ENCODE measurements around the gene PKP3. TPM values are rescaled to one million over a fixed set of nuclear protein-coding genes. Genes with fewer than 3 reads are reported as not detected.

PKP3 gene
- total RNA-seq, 1 donor from 2014 or later: not detected

- DNase-seq (ENCODE audit: low spot score in 2 of 2): no peak
- Histone ChIP-seq H3K27me3 (no peaks in the 10 kb centered on the region), H3K4me1 (no peaks in the 10 kb centered on the region), H3K4me3 (no peak overlapping the region), H3K27ac (no peak overlapping the region), H3K36me3 (no peaks in the 10 kb centered on the region), H3K9me3 (no peaks in the 10 kb centered on the region)
- intact Hi-C loops (cut with DNase I): no loop called here
- no peak for TF ChIP-seq CTCF (IDR thresholded peaks at IDR 0.05)
Measured at GRCh38 chr11:380996-381395, 13.0 kb upstream of the PKP3 start.

- intact Hi-C loops (cut with DNase I): no loop called here
- H3K27me3 ChIP-seq: no peaks in the 10 kb centered on the region
- no peak for DNase-seq (ENCODE audit: low spot score in 2 of 2)
- no peaks in the 10 kb centered on the region for H3K36me3 ChIP-seq
- no peaks in the 10 kb centered on the region for H3K9me3 ChIP-seq
- no peaks in the 10 kb centered on the region for H3K4me1 ChIP-seq
- no peak overlapping the region for H3K4me3 ChIP-seq
- TF ChIP-seq CTCF (IDR thresholded peaks at IDR 0.05): no peak
- H3K27ac ChIP-seq: no peak overlapping the region
Measured at GRCh38 chr11:381501-382072, 12.4 kb upstream of the PKP3 start.

- Histone ChIP-seq H3K4me1 (no peaks in the 10 kb centered on the region), H3K27ac (no peak overlapping the region), H3K4me3 (no peak overlapping the region), H3K27me3 (no peaks in the 10 kb centered on the region), H3K9me3 (no peaks in the 10 kb centered on the region), H3K36me3 (no peaks in the 10 kb centered on the region)
- TF ChIP-seq CTCF (IDR thresholded peaks at IDR 0.05): no peak
- no peak for DNase-seq (ENCODE audit: low spot score in 2 of 2)
- intact Hi-C loops (cut with DNase I): no loop called here
Measured at GRCh38 chr11:382081-382629, 11.9 kb upstream of the PKP3 start.

DNA sequence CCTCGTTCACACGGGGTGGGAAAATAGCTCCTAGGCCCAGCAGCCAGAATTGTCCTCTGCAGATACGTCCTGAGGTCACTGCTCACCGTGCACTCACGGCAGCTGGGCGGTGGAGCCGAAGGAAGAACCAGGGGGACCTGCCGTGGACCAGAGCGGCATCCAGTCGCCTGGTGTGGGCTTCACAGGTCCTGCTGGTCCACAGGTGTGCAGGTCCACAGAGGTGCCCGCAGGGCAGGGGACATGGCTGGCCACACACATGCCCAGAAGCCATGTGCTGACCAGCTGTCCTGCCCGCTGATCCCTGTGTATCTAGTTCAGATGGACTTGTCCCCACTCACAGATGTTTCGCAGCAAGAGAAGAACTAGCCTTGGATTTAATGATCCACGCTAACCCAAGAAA is 10.6 kb upstream of the PKP3 start:
- DNase-seq (ENCODE audit: low spot score in 2 of 2): no peak
- intact Hi-C loops (cut with DNase I): no loop called here
- Histone ChIP-seq H3K9me3 (no peaks in the 10 kb centered on the region), H3K4me3 (no peak overlapping the region), H3K4me1 (no peaks in the 10 kb centered on the region), H3K36me3 (no peaks in the 10 kb centered on the region), H3K27me3 (no peaks in the 10 kb centered on the region), H3K27ac (no peak overlapping the region)
- TF ChIP-seq CTCF (IDR thresholded peaks at IDR 0.05): no peak

GRCh38 chr11:384511-384910 is 9.5 kb upstream of the PKP3 start:
- Histone ChIP-seq H3K4me1 (no peaks in the 10 kb centered on the region), H3K36me3 (no peaks in the 10 kb centered on the region), H3K27ac (no peak overlapping the region), H3K27me3 (no peaks in the 10 kb centered on the region), H3K9me3 (no peaks in the 10 kb centered on the region), H3K4me3 (no peak overlapping the region)
- no peak for TF ChIP-seq CTCF (IDR thresholded peaks at IDR 0.05)
- intact Hi-C loops (cut with DNase I): no loop called here
- no peak for DNase-seq (ENCODE audit: low spot score in 2 of 2)
